Esophagus squamous epithelium (tissue), 5 donors: ENCODE results near the gene HHLA2. TPM values are rescaled to one million over a fixed set of nuclear protein-coding genes. Genes with fewer than 3 reads are reported as not detected.
A peak's percentile ranks its signal among the peaks of the same experiment; 100 is the strongest.

Source experiments
- DNase-seq: peaks from one replicate; lab custom pipeline; 2025; lab: John Stamatoyannopoulos, UW
- H3K27ac ChIP-seq, 4 donors: fragments of 200-600 bp; sonication (generic); one replicate each; pipeline ENCODE4 v1.5.1; 2016 to 2019; ENCODE audit warnings: mild to moderate bottlenecking in 1 of 4
- H3K27me3 ChIP-seq, 4 donors: fragments of 200-600 bp; sonication (generic); 1 replicate in 3 of 4; 2 replicates in 1 of 4; pipeline versions ENCODE4 v1.5.1 to v1.6.0; 2017 to 2021; ENCODE audit warnings: antibody characterized with exemption in 1 of 4
- H3K36me3 ChIP-seq, 3 donors: fragments of 200-600 bp; sonication (generic); one replicate each; pipeline ENCODE4 v1.5.1; 2016 to 2019
- H3K4me1 ChIP-seq, 3 donors: fragments of 200-600 bp; sonication (generic); one replicate each; pipeline ENCODE4 v1.5.1; 2017 to 2019
- H3K4me3 ChIP-seq, 4 donors: fragments of 200-600 bp; sonication (generic); 1 replicate in 3 of 4; 2 replicates in 1 of 4; pipeline ENCODE4 v1.5.1; 2016 to 2019; ENCODE audit warnings: mild to moderate bottlenecking in 2 of 4, moderate library complexity in 1 of 4
- H3K9me3 ChIP-seq, 3 donors: fragments of 200-600 bp; sonication (generic); one replicate each; pipeline ENCODE4 v1.5.1; 2016 to 2019
- POLR2A ChIP-seq, 4 donors: fragments of 450-650 bp; IDR thresholded peaks; one replicate each; pipeline ENCODE4 v1.6.1; 2017; ENCODE audit warnings: antibody characterized with exemption in 4 of 4, mild to moderate bottlenecking in 4 of 4, moderate library complexity in 3 of 4
- WGBS, 2 donors: methylation state at CpG; one replicate each; pipeline ENCODE4 v1.1.5; 2018; 5-methylcytosine and 5-hydroxymethylcytosine counted together
- intact Hi-C: fragments of 100-400 bp; cut with DNase I; formaldehyde crosslinking; loops from one replicate; pipeline ENCODE4 v1.15.0; 2022
- total RNA-seq, 4 donors: library from RNA; depleted of rRNA; stranded (reverse); fragments of >200 nt; gene quantifications; one replicate each; pipeline ENCODE4 v1.1.0, GENCODE V29; 2016
- TF ChIP-seq, protein P1 (sequence below), 6 experiments: fragments of 450-650 bp in 4 of 6; fragments of 200-600 bp in 2 of 6; sonication (generic) in 2 of 6; IDR thresholded peaks; one replicate each; pipeline ENCODE4 v1.5.1; 2016 to 2019; ENCODE audit warnings: antibody characterized with exemption in 6 of 6, mild to moderate bottlenecking in 4 of 6, moderate library complexity in 4 of 6
- donor health status: DM: yes; HTN: yes; CAD: no.

HHLA2 gene
- total RNA-seq, 4 donors from 2014 or later, result not detected

DNA sequence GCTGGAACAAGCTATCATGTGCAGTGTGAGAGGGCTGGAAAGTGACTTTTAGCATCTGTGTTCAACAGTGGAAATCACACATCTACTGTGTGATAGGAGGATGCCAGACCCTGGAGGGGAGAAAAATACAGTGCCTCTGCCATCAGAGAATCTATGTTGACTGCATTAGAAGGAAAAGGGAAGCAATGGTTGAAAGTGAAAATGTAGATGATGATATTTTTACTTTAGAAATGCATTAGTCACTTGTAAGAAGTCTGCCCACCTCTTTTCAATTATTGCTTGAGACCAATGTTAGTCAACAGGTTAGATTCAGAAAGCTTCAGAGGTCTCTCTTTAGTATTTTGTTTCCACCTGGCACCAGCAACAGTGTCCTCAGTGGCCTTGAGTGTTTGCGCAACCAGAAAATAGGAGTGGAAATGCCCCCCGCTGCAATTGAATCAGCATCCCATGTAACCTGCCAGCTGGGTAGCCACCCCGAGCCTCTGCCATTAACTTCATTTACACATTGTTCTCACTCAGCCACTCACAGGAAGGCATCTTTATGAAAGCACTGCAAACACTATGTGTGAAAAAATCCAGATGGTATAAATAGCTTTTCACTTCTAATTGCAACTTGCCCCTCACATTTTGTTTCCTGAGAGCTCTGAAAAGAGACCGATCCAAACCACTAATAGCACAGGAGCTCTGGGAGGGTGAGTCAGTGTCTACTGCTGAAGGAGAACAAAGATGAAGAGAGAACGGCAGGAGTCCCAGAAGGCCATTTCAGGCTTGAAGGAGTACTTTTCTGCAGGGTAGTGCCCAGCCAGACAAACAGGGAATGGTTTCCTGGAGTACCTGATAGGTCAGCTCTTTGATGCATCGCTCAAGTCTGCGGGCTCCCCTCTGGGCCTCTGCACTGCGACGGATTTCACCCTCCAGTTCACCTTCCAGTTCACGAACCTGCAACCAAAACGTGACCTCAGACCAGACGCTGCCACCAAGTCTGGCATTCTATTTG, 92.1 kb downstream of the HHLA2 start:
- Histone ChIP-seq H3K4me3 (no peak overlapping the region), H3K4me1 (peaks cover 0 to 26% (median 4%) of the 10 kb centered on the region in 3 donors), H3K9me3 (no peaks in the 10 kb centered on the region), H3K27ac (no peak overlapping the region), H3K36me3 (no peaks in the 10 kb centered on the region), H3K27me3 (no peaks in the 10 kb centered on the region)
- no peak for DNase-seq
- intact Hi-C loops, result no loop called here
- 75 to 79% methylated on average over 12 of the region's 12 CpGs for WGBS, 2 donors
- TF ChIP-seq, protein P1, sequence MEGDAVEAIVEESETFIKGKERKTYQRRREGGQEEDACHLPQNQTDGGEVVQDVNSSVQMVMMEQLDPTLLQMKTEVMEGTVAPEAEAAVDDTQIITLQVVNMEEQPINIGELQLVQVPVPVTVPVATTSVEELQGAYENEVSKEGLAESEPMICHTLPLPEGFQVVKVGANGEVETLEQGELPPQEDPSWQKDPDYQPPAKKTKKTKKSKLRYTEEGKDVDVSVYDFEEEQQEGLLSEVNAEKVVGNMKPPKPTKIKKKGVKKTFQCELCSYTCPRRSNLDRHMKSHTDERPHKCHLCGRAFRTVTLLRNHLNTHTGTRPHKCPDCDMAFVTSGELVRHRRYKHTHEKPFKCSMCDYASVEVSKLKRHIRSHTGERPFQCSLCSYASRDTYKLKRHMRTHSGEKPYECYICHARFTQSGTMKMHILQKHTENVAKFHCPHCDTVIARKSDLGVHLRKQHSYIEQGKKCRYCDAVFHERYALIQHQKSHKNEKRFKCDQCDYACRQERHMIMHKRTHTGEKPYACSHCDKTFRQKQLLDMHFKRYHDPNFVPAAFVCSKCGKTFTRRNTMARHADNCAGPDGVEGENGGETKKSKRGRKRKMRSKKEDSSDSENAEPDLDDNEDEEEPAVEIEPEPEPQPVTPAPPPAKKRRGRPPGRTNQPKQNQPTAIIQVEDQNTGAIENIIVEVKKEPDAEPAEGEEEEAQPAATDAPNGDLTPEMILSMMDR (IDR thresholded peaks at IDR 0.05), result no peak

DNA sequence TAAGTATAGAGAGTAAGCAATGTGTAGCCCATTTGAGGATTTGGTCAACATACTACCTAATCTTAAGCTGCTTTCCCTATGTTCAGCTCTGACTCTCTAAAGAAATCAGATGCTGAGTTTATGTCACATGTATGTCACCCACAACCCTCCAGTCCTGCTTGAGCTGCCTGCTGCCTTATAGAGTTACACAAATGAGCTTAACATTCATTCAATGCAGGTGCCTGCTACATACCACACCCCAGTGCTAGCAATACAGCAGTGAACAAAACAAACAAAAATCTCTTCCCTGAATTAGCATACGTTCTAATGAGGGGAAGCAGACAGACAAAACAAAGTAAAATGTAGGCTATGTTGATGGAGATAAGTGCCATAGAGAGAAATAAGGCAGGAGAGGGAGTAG, 93.0 kb downstream of the HHLA2 start:
- no peak overlapping the region for H3K4me3 ChIP-seq
- no peaks in the 10 kb centered on the region for H3K27me3 ChIP-seq
- 53 to 62% methylated on average over 1 of the region's 1 CpG for WGBS, 2 donors
- H3K4me1 ChIP-seq, result peaks cover 0 to 26% (median 4%) of the 10 kb centered on the region in 3 donors
- intact Hi-C loops, result no loop called here
- H3K36me3 ChIP-seq, result no peaks in the 10 kb centered on the region
- no peak overlapping the region for H3K27ac ChIP-seq
- H3K9me3 ChIP-seq, result no peaks in the 10 kb centered on the region
- no peak for DNase-seq
- TF ChIP-seq POLR2A (IDR thresholded peaks at IDR 0.05), result no peak
- TF ChIP-seq, protein P1 (IDR thresholded peaks at IDR 0.05), result no peak

DNA sequence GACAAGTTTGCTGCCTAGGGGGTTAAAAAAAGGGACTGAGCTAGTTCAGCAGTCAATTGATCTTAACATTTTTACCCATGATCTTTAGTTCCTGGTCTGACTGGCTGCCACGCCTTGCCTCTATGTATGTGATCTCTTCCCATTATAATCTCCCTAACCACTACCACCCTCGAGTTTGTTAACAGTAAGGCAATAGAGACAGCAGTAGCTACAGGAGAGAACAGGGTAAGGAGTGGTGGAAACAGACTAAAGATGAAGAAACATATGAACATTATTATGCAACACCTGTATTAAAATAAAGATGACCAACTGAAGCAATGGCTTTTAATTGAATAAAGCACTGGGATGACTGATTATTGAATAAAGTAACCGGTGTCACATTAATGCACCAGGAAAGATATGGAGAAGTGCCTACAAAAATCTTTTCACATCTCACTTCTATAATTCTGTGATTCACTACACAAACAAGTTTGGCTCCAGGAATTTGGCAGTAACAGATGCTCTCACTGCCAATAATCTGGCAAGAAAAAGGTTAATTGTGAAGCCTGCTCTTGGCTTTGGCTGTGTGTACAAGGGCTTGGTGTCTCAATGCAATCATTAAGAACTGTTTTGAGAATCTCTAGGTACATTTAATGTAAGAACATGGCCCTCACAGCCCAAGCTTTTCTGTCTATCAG, 95.7 kb downstream of the HHLA2 start:
- peaks cover 0 to 26% (median 4%) of the 10 kb centered on the region in 3 donors for H3K4me1 ChIP-seq
- no peak overlapping the region for H3K4me3 ChIP-seq
- H3K27ac ChIP-seq, result peak overlapping the region in 2 of 4 donors; percentile 33 to 47
- 19 to 43% methylated on average over 3 of the region's 3 CpGs for WGBS, 2 donors
- no peaks in the 10 kb centered on the region for H3K27me3 ChIP-seq
- no peaks in the 10 kb centered on the region for H3K36me3 ChIP-seq
- no peak for DNase-seq
- H3K9me3 ChIP-seq, result no peaks in the 10 kb centered on the region
- no peak for TF ChIP-seq POLR2A (IDR thresholded peaks at IDR 0.05)
- TF ChIP-seq, protein P1 (IDR thresholded peaks at IDR 0.05), result no peak
- intact Hi-C loops, result no loop called here

DNA sequence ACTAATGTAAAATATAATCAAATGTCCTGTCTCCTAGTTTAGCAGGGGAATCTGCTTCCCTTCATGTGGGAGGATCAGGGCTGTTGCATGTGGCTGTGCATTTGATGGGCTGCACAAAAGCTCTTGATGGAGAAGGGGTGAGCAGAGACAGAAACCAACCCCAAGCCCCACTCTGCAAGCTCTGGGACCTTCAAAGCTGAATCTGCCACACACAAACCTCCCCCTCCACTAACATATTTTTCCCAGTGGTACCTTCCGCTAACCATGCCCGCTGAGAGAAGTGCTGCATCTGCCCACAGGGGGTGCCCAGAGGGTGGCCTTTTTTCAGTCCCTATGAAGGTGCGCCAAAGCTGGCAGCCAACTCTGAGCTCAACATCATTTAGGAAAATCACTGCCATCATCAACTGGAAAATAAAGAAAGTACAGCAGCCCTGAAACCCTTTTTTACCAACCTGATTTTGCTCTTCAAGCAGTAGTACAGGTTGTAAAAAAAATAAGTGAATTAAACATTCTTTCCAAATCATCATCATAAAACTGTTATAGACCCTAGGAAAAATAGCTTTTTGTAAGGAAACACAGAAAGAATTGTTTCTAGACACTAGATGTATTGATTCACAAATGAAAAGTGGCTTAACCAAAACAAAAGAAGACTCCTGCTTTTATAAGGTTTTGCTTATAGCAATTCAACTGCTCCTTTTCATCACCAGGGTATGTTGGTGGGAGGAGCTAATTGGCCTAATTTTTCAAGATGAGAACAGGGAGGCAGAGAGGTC, 97.0 kb downstream of the HHLA2 start:
- H3K4me1 ChIP-seq, result peaks cover 0 to 26% (median 4%) of the 10 kb centered on the region in 3 donors
- TF ChIP-seq POLR2A (IDR thresholded peaks at IDR 0.05), result no peak
- TF ChIP-seq, protein P1 (IDR thresholded peaks at IDR 0.05), result no peak
- WGBS, 2 donors, result 100% methylated on average over 2 of the region's 3 CpGs
- no peak overlapping the region for H3K27ac ChIP-seq
- no peaks in the 10 kb centered on the region for H3K9me3 ChIP-seq
- no peak overlapping the region for H3K4me3 ChIP-seq
- DNase-seq, result no peak
- H3K27me3 ChIP-seq, result no peaks in the 10 kb centered on the region
- intact Hi-C loops, result no loop called here
- no peaks in the 10 kb centered on the region for H3K36me3 ChIP-seq
